Measurements from ENCODE around the gene SMAD9.

SMAD9 gene

GRCh38 chr13:36820222-36820621, 99.8 kb downstream of the SMAD9 start:
- peak; percentile 83 for FAIRE-seq
- DNase-seq (ENCODE audit: insufficient read length, low spot score) = peak; percentile 4

GRCh38 chr13:36819739-36820090, 100.3 kb downstream of the SMAD9 start:
- FAIRE-seq = no peak

DNA sequence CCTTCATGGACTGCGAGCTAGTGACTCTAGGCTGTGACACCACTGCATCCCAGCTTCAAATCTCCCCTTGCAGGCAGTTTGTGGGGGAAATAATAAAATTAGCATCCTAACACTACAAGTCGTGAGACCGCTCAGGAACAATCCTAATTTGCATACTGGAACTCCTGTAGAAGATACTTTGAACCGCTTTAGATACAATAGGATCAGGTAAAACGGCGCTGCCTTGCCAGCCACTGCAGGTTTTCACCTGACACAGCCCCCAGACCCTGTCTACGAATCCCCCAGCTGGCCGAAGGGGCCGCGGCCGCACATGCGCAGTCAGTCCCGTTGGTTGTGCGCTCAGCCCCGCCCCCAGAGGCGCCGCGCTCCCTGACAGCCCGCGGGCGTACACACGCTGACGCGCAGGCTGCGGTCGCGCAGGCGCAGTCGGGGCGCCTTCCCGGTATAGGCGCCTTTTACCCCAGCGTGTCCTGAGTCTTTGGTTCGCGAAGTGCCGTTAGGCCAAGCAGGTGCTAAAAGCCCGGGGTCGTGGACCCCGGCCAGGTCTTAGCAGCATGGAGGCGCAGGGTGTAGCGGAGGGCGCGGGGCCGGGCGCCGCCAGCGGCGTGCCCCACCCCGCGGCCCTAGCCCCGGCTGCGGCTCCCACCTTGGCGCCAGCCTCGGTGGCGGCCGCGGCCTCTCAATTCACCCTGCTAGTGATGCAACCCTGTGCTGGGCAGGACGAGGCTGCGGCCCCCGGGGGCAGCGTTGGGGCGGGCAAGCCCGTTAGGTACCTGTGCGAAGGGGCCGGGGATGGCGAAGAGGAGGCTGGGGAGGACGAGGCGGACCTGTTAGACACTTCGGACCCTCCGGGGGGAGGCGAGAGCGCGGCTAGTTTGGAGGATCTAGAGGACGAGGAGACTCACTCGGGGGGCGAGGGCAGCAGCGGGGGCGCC, 101.0 kb downstream of the SMAD9 start, which contains the start of gene RFXAP:
TSS of gene RFXAP (plus strand) at position 419 of the 935 bp plus-strand sequence. CDS start at position 555, 136 bp downstream.
- peak; percentile 95 for FAIRE-seq
- DNase-seq (ENCODE audit: insufficient read length, low spot score) = peak; percentile 85

More at GRCh38 chr13:36819739-36820090, 100.3 kb downstream of the SMAD9 start:
- DNase-seq (ENCODE audit: insufficient read length, low spot score) = peak; percentile 12

DNA sequence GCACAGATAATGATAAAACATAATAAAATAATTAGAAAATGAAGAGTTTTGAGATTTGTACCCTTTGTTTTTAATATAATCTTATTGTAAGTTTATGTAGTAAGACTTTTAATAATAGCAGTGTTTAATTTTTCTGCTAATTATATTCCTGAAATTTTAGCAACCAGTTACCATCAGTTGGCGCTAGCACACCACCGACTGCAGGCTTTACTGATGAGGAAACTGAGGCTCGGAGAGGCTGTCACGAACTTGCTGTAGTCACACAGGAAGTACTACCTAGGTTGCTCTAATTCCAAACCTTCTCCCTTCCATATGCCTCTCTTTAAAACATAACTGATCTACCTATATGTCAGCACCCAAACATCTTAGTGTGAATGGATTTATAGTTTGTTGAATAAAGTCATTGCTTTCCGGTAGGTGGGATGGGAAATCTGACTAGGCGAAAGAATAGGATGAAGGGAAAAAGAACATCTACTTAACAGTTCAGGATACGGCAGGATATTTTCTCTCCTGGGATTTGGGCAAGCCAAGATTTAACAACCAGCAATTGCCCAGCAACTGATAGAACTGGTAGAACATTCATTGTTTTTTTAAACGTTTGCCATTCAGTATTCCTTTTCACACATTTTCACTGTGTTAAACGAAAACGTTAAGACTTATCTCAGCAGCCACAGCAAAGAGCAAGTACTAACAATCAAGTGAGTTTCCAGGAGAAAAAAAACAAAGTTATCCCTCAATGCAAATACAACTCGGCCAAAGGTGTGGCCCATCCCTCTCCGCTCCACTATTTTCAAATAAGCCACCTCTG, 101.8 kb downstream of the SMAD9 start:
- FAIRE-seq = no peak
- no peak for DNase-seq (ENCODE audit: insufficient read length, low spot score)

- no peak for FAIRE-seq
- no peak for DNase-seq (ENCODE audit: insufficient read length, low spot score)
Measured at GRCh38 chr13:36815062-36815461, 105.0 kb downstream of the SMAD9 start.

DNA sequence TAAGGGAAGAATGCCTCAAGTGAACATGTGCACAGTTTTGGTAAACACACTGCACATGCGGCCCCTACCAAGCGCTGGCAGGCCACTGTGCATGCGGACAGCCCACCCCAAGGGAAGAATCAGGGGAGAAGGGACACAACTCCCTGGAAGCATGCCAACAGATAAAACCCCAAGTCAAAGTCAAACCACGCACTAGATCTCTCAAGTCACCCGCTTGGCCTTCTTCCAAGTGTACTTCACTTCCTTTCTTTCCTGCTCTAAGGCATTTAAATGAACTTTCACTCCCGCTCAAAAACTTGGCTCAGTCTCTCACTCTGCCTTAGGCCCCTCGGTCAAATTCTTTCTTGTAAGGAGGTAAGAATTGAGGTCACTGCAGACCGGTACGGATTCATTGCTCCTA, 105.6 kb downstream of the SMAD9 start:
- no peak for FAIRE-seq

GRCh38 chr13:36813225-36813624, 106.8 kb downstream of the SMAD9 start:
- FAIRE-seq (no peak), DNase-seq (ENCODE audit: insufficient read length, low spot score) (no peak)

More for the DNA sequence above, 105.6 kb downstream of the SMAD9 start:
- no peak for DNase-seq (ENCODE audit: insufficient read length, low spot score)

DNA sequence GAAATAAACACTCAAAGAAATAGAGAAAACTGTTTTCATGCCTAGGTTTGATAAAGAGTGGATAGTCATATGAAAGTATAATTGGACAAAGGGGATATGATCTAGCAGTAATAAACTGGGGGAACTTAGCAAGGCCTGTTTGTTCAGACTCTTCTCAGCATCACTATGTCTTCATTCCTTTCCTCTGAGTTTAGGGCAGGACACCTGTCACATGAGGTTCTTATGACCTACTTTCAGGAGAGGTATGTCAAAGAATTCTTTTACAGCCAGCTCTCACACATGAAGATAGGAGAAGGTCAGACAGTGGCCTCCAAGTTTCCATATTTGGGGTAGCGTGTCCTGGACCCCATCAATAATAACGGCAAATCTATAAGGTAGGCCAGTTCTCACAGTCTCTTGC, 112.4 kb downstream of the SMAD9 start:
- no peak for FAIRE-seq
- DNase-seq (ENCODE audit: insufficient read length, low spot score) = no peak

- DNase-seq (ENCODE audit: insufficient read length, low spot score) (no peak), FAIRE-seq (no peak)
Measured at GRCh38 chr13:36806102-36806501, 113.9 kb downstream of the SMAD9 start.

DNA sequence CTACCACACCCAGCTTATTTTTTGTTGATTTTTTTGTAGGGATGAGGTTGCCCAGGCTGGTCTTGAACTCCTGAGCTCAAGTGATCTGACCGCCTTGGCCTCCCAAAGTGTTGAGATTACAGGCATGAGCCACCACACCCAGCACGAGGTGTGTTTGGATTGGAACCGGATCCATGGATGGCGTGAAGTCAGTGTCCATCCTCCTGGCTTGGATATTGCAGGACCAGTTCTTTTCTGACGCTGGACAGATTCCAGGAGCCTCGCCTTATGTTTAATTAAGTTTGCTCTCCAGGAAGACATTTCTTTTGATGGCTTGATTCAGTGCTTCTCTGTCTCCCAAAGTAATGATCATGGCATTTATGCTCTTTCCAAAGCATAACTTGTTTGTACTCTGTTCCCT, 115.5 kb downstream of the SMAD9 start:
- no peak for DNase-seq (ENCODE audit: insufficient read length, low spot score)
- FAIRE-seq = no peak

DNA sequence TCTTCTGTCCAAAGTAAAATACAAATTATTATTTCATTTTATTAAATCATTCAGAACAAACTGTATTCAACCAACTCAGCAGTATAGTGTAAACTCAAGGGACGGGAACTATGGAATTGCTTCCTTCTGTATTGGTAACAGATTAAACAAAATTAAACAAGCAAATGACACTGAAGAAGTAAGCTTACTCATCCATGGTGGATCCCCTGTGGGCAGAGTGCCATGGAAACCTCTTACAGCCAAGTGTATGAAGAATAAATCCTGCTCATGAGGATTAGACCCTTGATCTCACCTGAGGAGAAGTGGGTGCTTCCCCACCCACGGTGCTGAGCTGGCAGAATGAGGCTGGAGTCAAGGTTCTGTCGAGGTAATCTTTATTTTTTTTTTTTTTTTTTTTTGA, 119.0 kb downstream of the SMAD9 start:
- FAIRE-seq = no peak
- DNase-seq (ENCODE audit: insufficient read length, low spot score) = no peak

DNA sequence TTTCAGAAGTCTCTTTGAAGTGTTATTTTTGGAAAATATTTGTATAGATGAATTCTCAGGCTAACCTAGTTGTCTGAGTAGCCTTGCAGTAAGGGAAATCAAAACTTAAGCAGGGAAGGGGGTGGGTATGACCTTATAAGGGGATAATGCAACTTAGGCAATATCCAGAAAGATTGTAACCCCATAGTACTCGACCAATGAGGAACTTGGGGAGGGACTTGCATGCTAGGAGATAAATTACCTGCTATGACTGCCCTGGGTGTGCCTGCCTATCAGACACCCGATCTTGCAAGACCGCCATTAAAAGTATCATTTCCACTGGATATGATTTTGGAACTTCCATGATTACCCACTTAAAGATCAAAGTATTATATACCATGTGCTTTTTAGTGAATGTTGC, 124.0 kb downstream of the SMAD9 start:
- FAIRE-seq (no peak), DNase-seq (ENCODE audit: insufficient read length, low spot score) (no peak)

DNA sequence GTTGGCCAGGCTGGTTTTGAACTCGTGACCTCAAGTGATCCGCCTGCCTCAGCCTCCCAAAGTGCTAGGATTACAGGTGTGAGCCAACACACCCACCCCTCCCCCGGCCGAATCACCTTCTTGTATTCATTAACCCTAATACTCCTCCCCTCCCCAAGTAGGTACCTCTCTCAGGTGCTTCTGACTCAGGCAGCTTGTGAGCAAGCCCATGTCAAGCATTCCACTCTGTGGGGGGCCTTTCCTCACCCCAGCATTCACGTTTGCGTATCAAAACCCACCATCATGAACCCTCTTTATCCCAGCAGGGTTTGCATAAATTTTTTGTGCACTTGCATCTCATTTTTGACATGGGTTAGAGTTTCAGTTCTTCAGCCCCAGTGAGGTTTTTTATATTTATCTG, 124.6 kb downstream of the SMAD9 start:
- FAIRE-seq = no peak
- DNase-seq (ENCODE audit: insufficient read length, low spot score) = no peak

Measured in GM19239 (cell line).